GM06990 (cell line): ENCODE measurements around the gene PIM2.

Experiments
- DNase-seq: peaks from one replicate; pipeline ENCODE4 v3.0.0-alpha.2; 2011; ENCODE audit not compliant: insufficient read length; ENCODE audit errors: extremely low read depth
- H3K27me3 ChIP-seq: replicated peaks from 2 replicates; pipeline ENCODE4 v1.6.0; 2011; ENCODE audit warnings: low read length; ENCODE audit not compliant: control insufficient read depth, insufficient read depth
- H3K36me3 ChIP-seq: 2 replicates; pipeline ENCODE4 v1.5.1; 2011; ENCODE audit warnings: low read length; ENCODE audit not compliant: control insufficient read depth, insufficient read depth
- H3K4me3 ChIP-seq: replicated peaks from 2 replicates; pipeline ENCODE4 v1.5.1; 2011; ENCODE audit warnings: low read depth, mild to moderate bottlenecking, control low read depth, low read length
- CTCF ChIP-seq: IDR thresholded peaks from 2 replicates; pipeline ENCODE4 v1.5.1; 2011; ENCODE audit warnings: low read length, control low read depth, mild to moderate bottlenecking, inconsistent platforms; ENCODE audit not compliant: insufficient read depth, poor library complexity, severe bottlenecking

The PIM2 gene

GRCh38 chrX:48948589-48948988 lies 29.8 kb upstream of the PIM2 start:
- Histone ChIP-seq H3K27me3 (no peaks in the 10 kb centered on the region), H3K36me3 (peaks cover 2% of the 10 kb centered on the region), H3K4me3 (no peak overlapping the region)
- no peak for DNase-seq
- no peak for TF ChIP-seq CTCF

GRCh38 chrX:48945517-48946348 lies 26.9 kb upstream of the PIM2 start:
- Histone ChIP-seq H3K27me3 (no peaks in the 10 kb centered on the region), H3K4me3 (no peak overlapping the region), H3K36me3 (peaks cover 2% of the 10 kb centered on the region)
- no peak for DNase-seq
- peak; percentile 91 for TF ChIP-seq CTCF

GRCh38 chrX:48942895-48943294 lies 24.1 kb upstream of the PIM2 start:
- Histone ChIP-seq H3K4me3 (no peak overlapping the region), H3K36me3 (no peaks in the 10 kb centered on the region; the same call in 1 of the 2 replicates), H3K27me3 (no peaks in the 10 kb centered on the region)
- TF ChIP-seq CTCF, result no peak
- no peak for DNase-seq

GRCh38 chrX:48940404-48940955 lies 21.7 kb upstream of the PIM2 start:
- TF ChIP-seq CTCF, result no peak
- no peak overlapping the region for H3K4me3 ChIP-seq
- H3K27me3 ChIP-seq, result no peaks in the 10 kb centered on the region
- DNase-seq, result no peak
- no peaks in the 10 kb centered on the region; the same call in 1 of the 2 replicates for H3K36me3 ChIP-seq

- DNase-seq, result peak; percentile 41
- no peak for TF ChIP-seq CTCF
- H3K36me3 ChIP-seq, result no peaks in the 10 kb centered on the region; the same call in 1 of the 2 replicates
- H3K4me3 ChIP-seq, result no peak overlapping the region
- H3K27me3 ChIP-seq, result no peaks in the 10 kb centered on the region
Observed at GRCh38 chrX:48939524-48940228, 20.9 kb upstream of the PIM2 start.
